HEK293T (cell line): ENCODE measurements around the gene EVI5L.

Source experiments
- BHLHE40 ChIP-seq: fragments of 450-650 bp; IDR thresholded peaks from 2 replicates; pipeline ENCODE4 v1.6.1; 2016; ENCODE audit warnings: mild to moderate bottlenecking, moderate library complexity, borderline replicate concordance
- HDGF ChIP-seq: fragments of 450-650 bp; IDR thresholded peaks from 2 replicates; pipeline ENCODE4 v1.6.1; 2017; ENCODE audit warnings: antibody characterized with exemption, borderline replicate concordance
- NFRKB ChIP-seq: fragments of 450-650 bp; IDR thresholded peaks from 2 replicates; pipeline ENCODE4 v1.6.1; 2016; ENCODE audit warnings: mild to moderate bottlenecking, moderate library complexity

DNA sequence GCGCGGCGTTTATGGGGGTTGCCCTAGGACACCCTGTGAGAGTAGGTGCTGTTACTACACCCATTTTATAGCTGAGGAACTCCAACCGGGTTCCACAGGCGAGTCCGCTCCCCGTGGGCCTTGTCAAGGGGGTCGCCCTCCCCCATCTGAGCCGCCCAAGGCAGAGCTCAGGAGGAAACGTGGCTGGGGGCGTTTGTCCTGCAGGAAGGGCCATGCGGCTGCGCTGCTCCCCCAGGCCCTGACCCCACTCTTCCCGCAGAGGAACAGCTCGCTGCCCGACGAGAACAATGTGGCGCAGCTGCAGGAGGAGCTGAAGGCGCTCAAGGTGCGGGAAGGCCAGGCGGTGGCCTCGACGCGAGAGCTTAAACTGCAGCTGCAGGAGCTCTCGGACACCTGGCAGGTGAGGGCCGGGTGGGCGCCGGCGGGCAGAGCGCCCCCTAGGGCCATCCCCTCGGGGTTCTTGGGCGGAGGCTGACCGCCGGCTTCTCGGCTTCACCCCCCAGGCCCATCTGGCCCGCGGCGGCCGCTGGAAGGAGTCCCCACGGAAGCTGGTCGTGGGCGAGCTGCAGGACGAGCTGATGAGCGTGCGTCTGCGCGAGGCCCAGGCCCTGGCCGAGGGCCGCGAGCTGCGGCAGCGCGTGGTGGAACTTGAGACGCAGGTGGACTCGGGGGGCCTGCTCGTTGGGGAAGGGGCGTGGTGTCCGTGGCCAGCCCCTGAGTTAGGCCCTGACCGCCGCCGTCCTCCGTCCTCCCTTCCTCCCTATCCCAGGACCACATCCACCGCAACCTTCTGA is 31.8 kb downstream of the EVI5L start:
- TF ChIP-seq NFRKB (no peak), BHLHE40 (no peak), HDGF (no peak)
